Measurements from ENCODE around the gene IMMP2L. TPM values are rescaled to one million over a fixed set of nuclear protein-coding genes. Genes with fewer than 3 reads are reported as not detected.

Gene IMMP2L
- total and polyA plus RNA-seq, 3 experiments from 2014 or later = 13.7 to 23.5 (median 18.0) TPM

- Mint-ChIP-seq H3K9me3 (no peaks in the 10 kb centered on the region), H3K27ac (no peak overlapping the region), H3K4me3 (no peak overlapping the region), H3K27me3 (no peaks in the 10 kb centered on the region), H3K4me1 (peaks cover 0 to 2% (median 0%) of the 10 kb centered on the region in 3 donors), H3K36me3 (peaks cover 0 to 4% (median 2%) of the 10 kb centered on the region in 3 donors)
- ChIA-PET POLR2A (no interaction called here), CTCF (no interaction called here)
- H3K36me3 ChIP-seq (ENCODE audit: insufficient read depth, low read length) = no peaks in the 10 kb centered on the region
- no peak overlapping the region for H3K27ac ChIP-seq (ENCODE audit: low read depth, low read length)
- no peak overlapping the region for H3K4me3 ChIP-seq (ENCODE audit: low read length)
- no peaks in the 10 kb centered on the region for H3K4me1 ChIP-seq (ENCODE audit: insufficient read depth, low read length)
- no peak for DNase-seq
- no peaks in the 10 kb centered on the region for H3K9me3 ChIP-seq (ENCODE audit: low read length)
- H3K27me3 ChIP-seq (ENCODE audit: insufficient read depth, low read length, poor library complexity, severe bottlenecking) = no peaks in the 10 kb centered on the region
Measured at GRCh38 chr7:110921595-110922151, 640.6 kb downstream of the IMMP2L start.

GRCh38 chr7:110918949-110919548 is 643.2 kb downstream of the IMMP2L start:
- Mint-ChIP-seq H3K27me3 (no peaks in the 10 kb centered on the region), H3K9me3 (peaks cover 0 to 2% (median 0%) of the 10 kb centered on the region in 5 donors), H3K4me3 (no peak overlapping the region), H3K4me1 (peaks cover 0 to 9% (median 2%) of the 10 kb centered on the region in 3 donors), H3K36me3 (peaks cover 0 to 11% (median 2%) of the 10 kb centered on the region in 3 donors), H3K27ac (no peak overlapping the region)
- no peaks in the 10 kb centered on the region for H3K36me3 ChIP-seq (ENCODE audit: insufficient read depth, low read length)
- ChIA-PET POLR2A (no interaction called here), CTCF (interaction anchor here (1.5 kb wide), 1 partner anchor 11 kb away, joined by 4 read pairs; no protein-coding TSS in a partner anchor)
- H3K27me3 ChIP-seq (ENCODE audit: insufficient read depth, low read length, poor library complexity, severe bottlenecking) = no peaks in the 10 kb centered on the region
- no peaks in the 10 kb centered on the region for H3K4me1 ChIP-seq (ENCODE audit: insufficient read depth, low read length)
- DNase-seq = no peak
- no peaks in the 10 kb centered on the region for H3K9me3 ChIP-seq (ENCODE audit: low read length)
- no peak overlapping the region for H3K27ac ChIP-seq (ENCODE audit: low read depth, low read length)
- H3K4me3 ChIP-seq (ENCODE audit: low read length) = no peak overlapping the region

GRCh38 chr7:110914263-110914662 is 648.0 kb downstream of the IMMP2L start:
- Mint-ChIP-seq H3K9me3 (peaks cover 0 to 2% (median 0%) of the 10 kb centered on the region in 5 donors), H3K4me1 (peaks cover 0 to 11% (median 2%) of the 10 kb centered on the region in 3 donors), H3K36me3 (peaks cover 0 to 10% (median 2%) of the 10 kb centered on the region in 3 donors), H3K27me3 (no peaks in the 10 kb centered on the region), H3K27ac (no peak overlapping the region), H3K4me3 (peak overlapping the region in 1 of 7 donors; percentile 35)
- Histone ChIP-seq H3K4me3 (ENCODE audit: low read length) (no peak overlapping the region), H3K36me3 (ENCODE audit: insufficient read depth, low read length) (no peaks in the 10 kb centered on the region), H3K9me3 (ENCODE audit: low read length) (no peaks in the 10 kb centered on the region), H3K4me1 (ENCODE audit: insufficient read depth, low read length) (no peaks in the 10 kb centered on the region), H3K27ac (ENCODE audit: low read depth, low read length) (no peak overlapping the region), H3K27me3 (ENCODE audit: insufficient read depth, low read length, poor library complexity, severe bottlenecking) (no peaks in the 10 kb centered on the region)
- no peak for DNase-seq
- ChIA-PET POLR2A (no interaction called here), CTCF (no interaction called here)

- Histone ChIP-seq H3K27ac (ENCODE audit: low read depth, low read length) (no peak overlapping the region), H3K4me1 (ENCODE audit: insufficient read depth, low read length) (no peaks in the 10 kb centered on the region), H3K4me3 (ENCODE audit: low read length) (no peak overlapping the region), H3K27me3 (ENCODE audit: insufficient read depth, low read length, poor library complexity, severe bottlenecking) (no peaks in the 10 kb centered on the region), H3K9me3 (ENCODE audit: low read length) (no peaks in the 10 kb centered on the region), H3K36me3 (ENCODE audit: insufficient read depth, low read length) (no peaks in the 10 kb centered on the region)
- Mint-ChIP-seq H3K4me3 (no peak overlapping the region), H3K4me1 (peaks cover 0 to 8% (median 2%) of the 10 kb centered on the region in 3 donors), H3K9me3 (peaks cover 0 to 2% (median 0%) of the 10 kb centered on the region in 5 donors), H3K27me3 (no peaks in the 10 kb centered on the region), H3K27ac (no peak overlapping the region), H3K36me3 (peaks cover 0 to 9% (median 4%) of the 10 kb centered on the region in 3 donors)
- ChIA-PET POLR2A (no interaction called here), CTCF (interaction anchor here (1.1 kb wide), 1 partner anchor 9 kb away, joined by 3 read pairs; no protein-coding TSS in a partner anchor)
- no peak for DNase-seq
Measured at GRCh38 chr7:110911632-110912031, 650.7 kb downstream of the IMMP2L start.

GRCh38 chr7:110909117-110909516 is 653.2 kb downstream of the IMMP2L start:
- Histone ChIP-seq H3K27ac (ENCODE audit: low read depth, low read length) (no peak overlapping the region), H3K4me1 (ENCODE audit: insufficient read depth, low read length) (no peaks in the 10 kb centered on the region), H3K9me3 (ENCODE audit: low read length) (no peaks in the 10 kb centered on the region), H3K4me3 (ENCODE audit: low read length) (no peak overlapping the region), H3K36me3 (ENCODE audit: insufficient read depth, low read length) (no peaks in the 10 kb centered on the region), H3K27me3 (ENCODE audit: insufficient read depth, low read length, poor library complexity, severe bottlenecking) (no peaks in the 10 kb centered on the region)
- no peak for DNase-seq
- Mint-ChIP-seq H3K4me1 (peaks cover 5 to 15% (median 14%) of the 10 kb centered on the region in 3 donors), H3K27me3 (no peaks in the 10 kb centered on the region), H3K9me3 (peaks cover 0 to 2% (median 0%) of the 10 kb centered on the region in 5 donors), H3K27ac (no peak overlapping the region), H3K36me3 (peaks cover 0 to 4% (median 4%) of the 10 kb centered on the region in 3 donors), H3K4me3 (no peak overlapping the region)
- ChIA-PET POLR2A (no interaction called here), CTCF (no interaction called here)

GRCh38 chr7:110905773-110906566 is 656.3 kb downstream of the IMMP2L start:
- no peaks in the 10 kb centered on the region for H3K36me3 ChIP-seq (ENCODE audit: insufficient read depth, low read length)
- H3K4me1 ChIP-seq (ENCODE audit: insufficient read depth, low read length) = no peaks in the 10 kb centered on the region
- H3K27ac ChIP-seq (ENCODE audit: low read depth, low read length) = no peak overlapping the region
- H3K4me3 ChIP-seq (ENCODE audit: low read length) = no peak overlapping the region
- no peaks in the 10 kb centered on the region for H3K9me3 ChIP-seq (ENCODE audit: low read length)
- Mint-ChIP-seq H3K4me1 (peaks cover 5 to 14% (median 12%) of the 10 kb centered on the region in 3 donors), H3K36me3 (peaks cover 0 to 3% (median 3%) of the 10 kb centered on the region in 3 donors), H3K4me3 (peak overlapping the region in 4 of 7 donors; percentile 28 to 78 (median 48)), H3K27ac (peak overlapping the region in 3 of 8 donors; percentile 22 to 72 (median 59)), H3K27me3 (no peaks in the 10 kb centered on the region), H3K9me3 (no peaks in the 10 kb centered on the region)
- H3K27me3 ChIP-seq (ENCODE audit: insufficient read depth, low read length, poor library complexity, severe bottlenecking) = no peaks in the 10 kb centered on the region
- CTCF ChIA-PET = no interaction called here
- DNase-seq = no peak
- POLR2A ChIA-PET = no interaction called here

GRCh38 chr7:110898516-110898915 is 663.8 kb downstream of the IMMP2L start:
- H3K36me3 Mint-ChIP-seq = peaks cover 0 to 13% (median 2%) of the 10 kb centered on the region in 3 donors
- H3K9me3 Mint-ChIP-seq = peaks cover 0 to 13% (median 8%) of the 10 kb centered on the region in 5 donors
- H3K4me3 Mint-ChIP-seq = no peak overlapping the region
- H3K27ac Mint-ChIP-seq = no peak overlapping the region
- H3K27me3 ChIP-seq (ENCODE audit: insufficient read depth, low read length, poor library complexity, severe bottlenecking) = no peaks in the 10 kb centered on the region
- POLR2A ChIA-PET = no interaction called here
- CTCF ChIA-PET = no interaction called here
- H3K27ac ChIP-seq (ENCODE audit: low read depth, low read length) = no peak overlapping the region
- no peaks in the 10 kb centered on the region for H3K36me3 ChIP-seq (ENCODE audit: insufficient read depth, low read length)
- no peaks in the 10 kb centered on the region for H3K4me1 ChIP-seq (ENCODE audit: insufficient read depth, low read length)
- H3K4me3 ChIP-seq (ENCODE audit: low read length) = no peak overlapping the region
- no peaks in the 10 kb centered on the region for H3K27me3 Mint-ChIP-seq
- DNase-seq = no peak
- no peaks in the 10 kb centered on the region for H3K9me3 ChIP-seq (ENCODE audit: low read length)
- H3K4me1 Mint-ChIP-seq = no peaks in the 10 kb centered on the region

GRCh38 chr7:110897538-110897937 is 664.8 kb downstream of the IMMP2L start:
- Mint-ChIP-seq H3K9me3 (peaks cover 0 to 13% (median 8%) of the 10 kb centered on the region in 5 donors), H3K27ac (no peak overlapping the region), H3K36me3 (peaks cover 0 to 13% (median 2%) of the 10 kb centered on the region in 3 donors), H3K4me1 (no peaks in the 10 kb centered on the region), H3K4me3 (no peak overlapping the region), H3K27me3 (no peaks in the 10 kb centered on the region)
- Histone ChIP-seq H3K4me1 (ENCODE audit: insufficient read depth, low read length) (no peaks in the 10 kb centered on the region), H3K27me3 (ENCODE audit: insufficient read depth, low read length, poor library complexity, severe bottlenecking) (no peaks in the 10 kb centered on the region), H3K27ac (ENCODE audit: low read depth, low read length) (no peak overlapping the region), H3K9me3 (ENCODE audit: low read length) (no peaks in the 10 kb centered on the region), H3K4me3 (ENCODE audit: low read length) (no peak overlapping the region), H3K36me3 (ENCODE audit: insufficient read depth, low read length) (no peaks in the 10 kb centered on the region)
- no peak for DNase-seq
- ChIA-PET CTCF (no interaction called here), POLR2A (no interaction called here)
